Fibroblast of pulmonary artery (primary cell): Measurements from ENCODE around the gene SPATS2L.

ENCODE experiments used
- DNase-seq: peaks from one replicate; pipeline ENCODE4 v3.0.0-alpha.2; 2010; ENCODE audit warnings: low read depth
- H3K4me3 ChIP-seq: replicated peaks from 2 replicates; pipeline ENCODE4 v1.5.1; 2011; ENCODE audit warnings: low read depth, mild to moderate bottlenecking, control low read depth, low read length, moderate library complexity
- CTCF ChIP-seq: IDR thresholded peaks from 2 replicates; pipeline ENCODE4 v1.5.1; 2011; ENCODE audit warnings: mild to moderate bottlenecking, control low read depth, low read length, inconsistent platforms; ENCODE audit errors: missing control alignments

Gene SPATS2L

GRCh38 chr2:200423541-200423940 is 117.0 kb downstream of the SPATS2L start:
- TF ChIP-seq CTCF: no peak
- no peak overlapping the region for H3K4me3 ChIP-seq
- no peak for DNase-seq

- DNase-seq: no peak
- H3K4me3 ChIP-seq: no peak overlapping the region
- TF ChIP-seq CTCF: no peak
Measured at GRCh38 chr2:200425026-200425821, 118.7 kb downstream of the SPATS2L start.

DNA sequence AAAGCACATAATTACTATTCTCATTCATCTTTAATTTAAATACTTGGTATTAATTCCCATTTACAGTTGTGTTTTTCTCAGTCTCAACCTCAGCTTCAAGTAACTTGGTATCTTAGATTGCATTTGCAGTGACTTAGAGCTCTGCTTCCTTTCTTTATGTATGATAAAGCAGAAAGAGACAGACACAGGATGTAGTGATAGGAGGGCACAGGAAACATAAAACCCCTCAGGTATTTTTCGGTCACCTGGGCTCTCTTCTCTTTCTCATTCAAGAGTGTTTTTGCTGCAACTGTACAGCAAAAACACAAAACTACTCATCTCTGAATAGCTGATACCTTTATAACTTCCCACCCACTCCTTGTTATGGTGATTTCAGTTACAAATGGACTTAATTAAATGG is 120.3 kb downstream of the SPATS2L start:
- no peak overlapping the region for H3K4me3 ChIP-seq
- DNase-seq: no peak
- TF ChIP-seq CTCF: no peak

DNA sequence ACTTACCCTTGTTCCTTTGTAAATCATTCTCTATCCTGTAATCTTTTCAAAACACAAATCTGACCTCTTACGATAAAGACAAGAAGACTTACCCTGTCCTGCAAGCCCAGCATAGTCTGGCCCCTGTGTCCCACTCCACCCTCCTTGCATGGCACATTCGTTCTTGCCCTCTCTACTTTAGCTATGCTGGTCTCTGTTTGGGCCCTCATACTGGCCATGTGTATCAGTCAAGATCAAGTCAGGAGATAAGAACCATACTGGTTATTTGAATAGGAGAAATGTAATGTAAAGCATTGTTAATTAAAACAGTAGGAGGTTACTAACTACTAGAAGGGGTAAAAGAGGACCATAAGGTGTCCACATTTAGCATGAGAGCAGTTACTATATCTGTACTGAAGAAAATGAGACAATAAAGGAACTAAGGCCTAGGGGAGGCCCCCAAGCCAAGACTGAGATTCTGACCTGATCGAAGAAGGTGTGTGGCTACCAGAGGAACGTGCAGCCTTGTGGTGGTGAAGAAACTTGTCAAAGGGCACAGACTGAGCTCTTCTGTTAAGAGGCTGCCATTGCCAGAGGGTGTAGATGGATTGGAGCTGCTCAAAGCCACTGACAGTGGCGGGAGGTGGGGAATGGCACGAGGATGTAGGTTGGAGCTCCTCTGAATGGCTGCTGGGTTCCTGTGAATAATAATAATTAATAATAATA is 122.6 kb downstream of the SPATS2L start:
- TF ChIP-seq CTCF: no peak
- no peak for DNase-seq
- no peak overlapping the region for H3K4me3 ChIP-seq

- no peak for DNase-seq
- no peak for TF ChIP-seq CTCF
- no peak overlapping the region for H3K4me3 ChIP-seq
Measured at GRCh38 chr2:200430017-200430416, 123.5 kb downstream of the SPATS2L start.

GRCh38 chr2:200431996-200432705 is 125.7 kb downstream of the SPATS2L start:
- no peak for TF ChIP-seq CTCF
- DNase-seq: peak; percentile 53

More at GRCh38 chr2:200431996-200432705, 125.7 kb downstream of the SPATS2L start:
- no peak overlapping the region for H3K4me3 ChIP-seq
